Omental fat pad (tissue), 4 donors: Measurements from ENCODE around the gene CAPN1. TPM values are rescaled to one million over a fixed set of nuclear protein-coding genes. Genes with fewer than 3 reads are reported as not detected.
"Not testable (repeated sequence)": the region's sequence is repeated elsewhere in the genome, so short reads cannot be mapped to it uniquely, and the experiment has no call there.

Experiments used
- ATAC-seq: fragments of 150-250 bp; one replicate; pipeline ENCODE4 v1.9.1; 2016; ENCODE audit warnings: mild to moderate bottlenecking, moderate library complexity; ENCODE audit not compliant: low FRiP score
- DNase-seq: peaks from one replicate; pipeline ENCODE4 v3.0.0-alpha.2; 2019; ENCODE audit warnings: low spot score
- total RNA-seq, 4 donors: library from RNA; depleted of rRNA; stranded (reverse); fragments of >200 nt; gene quantifications; one replicate each; pipeline ENCODE4 v1.1.0, GENCODE V29; 2016
- TF ChIP-seq, protein P1 (sequence below), 3 donors: fragments of 450-650 bp; IDR thresholded peaks; one replicate each; pipeline ENCODE4 v1.5.1; 2016 to 2017; ENCODE audit warnings: antibody characterized with exemption in 3 of 3, mild to moderate bottlenecking in 3 of 3, moderate library complexity in 2 of 3

The CAPN1 gene
- total RNA-seq, 4 donors from 2014 or later, result 72.8 to 109 (median 92.9) TPM

DNA sequence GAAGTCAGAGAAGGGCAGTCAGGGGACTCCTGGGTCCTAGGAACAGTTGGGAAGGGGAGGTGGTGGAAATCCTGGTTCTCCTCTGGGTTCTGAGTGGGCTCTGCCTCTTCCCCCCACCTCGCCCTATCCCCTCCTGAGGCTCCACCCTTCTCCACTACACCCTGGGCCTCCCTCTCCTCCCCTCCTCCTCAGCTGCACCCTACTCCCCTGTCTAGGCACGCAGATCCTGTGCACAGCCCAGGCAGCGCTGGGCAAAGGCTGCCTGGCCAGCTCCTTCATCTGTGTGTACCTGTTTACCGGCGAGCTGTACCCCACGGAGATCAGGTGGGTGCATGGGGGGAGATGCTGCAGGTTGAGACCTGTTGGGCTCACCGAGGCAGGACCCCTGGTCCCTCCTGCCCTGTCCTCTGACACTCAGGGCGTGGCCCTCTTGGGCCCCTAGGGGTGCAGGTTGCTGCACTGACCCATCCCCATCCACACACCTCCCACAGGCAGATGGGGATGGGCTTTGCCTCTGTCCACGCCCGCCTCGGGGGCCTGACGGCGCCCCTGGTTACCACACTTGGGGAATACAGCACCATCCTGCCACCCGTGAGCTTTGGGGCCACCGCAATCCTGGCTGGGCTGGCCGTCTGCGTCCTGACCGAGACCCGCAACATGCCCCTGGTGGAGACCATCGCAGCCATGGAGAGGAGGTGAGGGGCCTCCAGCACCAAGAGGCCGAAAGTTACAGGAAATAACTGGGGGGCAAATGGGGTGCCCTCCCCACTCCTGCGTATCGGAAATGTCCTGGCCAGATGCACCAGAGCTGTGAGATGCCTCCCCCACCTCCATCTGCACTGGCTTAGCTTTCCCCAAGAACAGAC, 54.7 kb downstream of the CAPN1 start:
- DNase-seq (no peak), ATAC-seq (no peak)
- TF ChIP-seq, protein P1, sequence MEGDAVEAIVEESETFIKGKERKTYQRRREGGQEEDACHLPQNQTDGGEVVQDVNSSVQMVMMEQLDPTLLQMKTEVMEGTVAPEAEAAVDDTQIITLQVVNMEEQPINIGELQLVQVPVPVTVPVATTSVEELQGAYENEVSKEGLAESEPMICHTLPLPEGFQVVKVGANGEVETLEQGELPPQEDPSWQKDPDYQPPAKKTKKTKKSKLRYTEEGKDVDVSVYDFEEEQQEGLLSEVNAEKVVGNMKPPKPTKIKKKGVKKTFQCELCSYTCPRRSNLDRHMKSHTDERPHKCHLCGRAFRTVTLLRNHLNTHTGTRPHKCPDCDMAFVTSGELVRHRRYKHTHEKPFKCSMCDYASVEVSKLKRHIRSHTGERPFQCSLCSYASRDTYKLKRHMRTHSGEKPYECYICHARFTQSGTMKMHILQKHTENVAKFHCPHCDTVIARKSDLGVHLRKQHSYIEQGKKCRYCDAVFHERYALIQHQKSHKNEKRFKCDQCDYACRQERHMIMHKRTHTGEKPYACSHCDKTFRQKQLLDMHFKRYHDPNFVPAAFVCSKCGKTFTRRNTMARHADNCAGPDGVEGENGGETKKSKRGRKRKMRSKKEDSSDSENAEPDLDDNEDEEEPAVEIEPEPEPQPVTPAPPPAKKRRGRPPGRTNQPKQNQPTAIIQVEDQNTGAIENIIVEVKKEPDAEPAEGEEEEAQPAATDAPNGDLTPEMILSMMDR (IDR thresholded peaks at IDR 0.05), result no peak

DNA sequence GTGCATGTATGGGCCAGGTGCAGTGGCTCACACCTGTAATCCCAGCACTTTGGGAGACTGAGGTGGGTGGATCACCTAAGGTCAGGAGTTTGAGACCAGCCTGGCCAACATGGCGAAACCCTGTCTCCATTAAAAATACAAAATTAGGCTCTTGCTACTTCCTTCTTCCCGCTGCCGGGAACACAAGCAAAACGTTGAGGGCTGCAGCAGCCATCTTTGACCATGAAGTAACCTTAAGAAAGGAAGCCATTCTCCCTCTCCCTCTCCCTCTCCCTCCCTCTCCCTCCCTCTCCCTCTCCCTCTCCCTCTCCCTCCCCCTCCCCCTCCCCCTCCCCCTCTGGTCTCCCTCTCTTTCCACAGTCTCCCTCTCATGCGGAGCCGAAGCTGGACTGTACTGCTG, 56.6 kb downstream of the CAPN1 start:
- not testable (repeated sequence) for ATAC-seq, DNase-seq

DNA sequence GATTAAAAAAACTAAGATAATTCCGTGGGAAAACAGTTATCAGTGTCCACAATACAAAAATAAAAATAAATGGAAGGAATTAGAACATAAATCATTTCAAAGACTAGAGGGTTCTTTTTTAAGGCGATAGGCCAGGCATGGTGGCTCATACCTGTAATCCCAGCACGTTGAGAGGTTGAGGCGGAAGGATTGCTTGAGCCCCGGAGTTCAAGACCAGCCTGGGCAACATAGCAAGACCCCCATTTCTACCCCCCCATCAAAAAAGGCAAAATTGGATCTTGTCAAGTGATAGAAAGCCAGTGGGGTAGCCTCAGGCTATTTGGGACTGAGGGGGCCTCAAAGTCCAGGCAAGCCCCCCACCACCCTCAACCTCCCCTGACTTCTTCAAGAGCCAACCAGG, 59.4 kb downstream of the CAPN1 start:
- TF ChIP-seq, protein P1 (IDR thresholded peaks at IDR 0.05), result no peak

DNA sequence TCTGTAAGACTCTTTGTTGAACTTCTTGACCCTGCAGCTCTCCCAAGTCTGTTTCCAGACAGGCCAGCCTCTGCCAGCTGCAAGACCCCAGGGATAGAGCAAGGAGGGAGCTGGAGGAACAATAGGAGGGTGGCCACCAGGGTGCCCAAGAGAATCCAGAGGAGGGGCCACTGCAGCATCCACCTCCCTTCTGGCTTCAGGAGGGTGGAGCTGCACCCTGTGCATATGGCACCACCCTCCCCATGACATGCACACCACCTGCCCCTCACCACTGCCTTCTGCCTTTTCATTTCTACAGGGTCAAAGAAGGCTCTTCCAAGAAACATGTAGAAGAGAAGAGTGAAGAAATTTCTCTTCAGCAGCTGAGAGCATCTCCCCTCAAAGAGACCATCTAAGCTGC, 60.0 kb downstream of the CAPN1 start:
- TF ChIP-seq, protein P1 (IDR thresholded peaks at IDR 0.05), result no peak
- no peak for ATAC-seq
- no peak for DNase-seq

More for the DNA sequence above, 59.4 kb downstream of the CAPN1 start:
- ATAC-seq, result no peak
- no peak for DNase-seq

DNA sequence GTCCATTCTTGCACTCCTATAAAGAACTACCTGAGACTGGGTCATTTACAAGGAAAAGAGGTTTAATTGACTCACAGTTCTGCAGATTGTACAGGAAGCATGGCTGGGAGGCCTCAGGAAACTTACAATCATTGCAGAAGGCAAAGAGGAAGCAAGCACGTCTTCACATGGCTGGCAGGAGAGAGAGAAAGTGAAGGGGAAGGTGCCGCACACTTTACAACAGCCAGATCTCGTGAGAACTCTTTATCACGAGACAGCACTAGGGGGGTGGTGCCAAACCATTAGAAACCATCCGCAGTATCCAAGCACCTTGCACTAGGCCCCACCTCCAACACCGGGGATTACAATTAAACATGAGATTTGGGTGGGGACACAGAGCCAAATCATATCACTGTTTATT, 60.7 kb downstream of the CAPN1 start:
- no peak for ATAC-seq
- DNase-seq, result no peak
- TF ChIP-seq, protein P1 (IDR thresholded peaks at IDR 0.05), result no peak

DNA sequence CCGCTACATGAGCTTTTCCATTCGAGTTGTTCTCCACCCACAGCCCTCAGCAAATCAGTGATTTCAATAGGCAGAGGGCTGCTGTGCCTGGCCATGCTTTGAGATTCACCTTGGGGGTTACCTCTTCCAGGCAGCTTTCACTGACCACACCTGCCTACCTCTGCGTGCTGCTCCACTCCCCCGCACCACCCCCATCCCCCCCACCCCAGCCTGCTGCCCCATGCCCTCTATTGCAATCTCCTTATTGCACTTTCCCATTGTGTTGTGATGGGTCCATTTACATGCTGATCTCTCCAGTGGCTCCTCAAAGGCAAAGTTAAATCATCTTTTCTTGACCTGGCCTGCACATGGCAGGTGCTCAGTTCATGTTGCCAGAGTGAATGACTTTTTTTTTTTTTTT, 62.1 kb downstream of the CAPN1 start:
- TF ChIP-seq, protein P1 (IDR thresholded peaks at IDR 0.05), result no peak
- no peak for ATAC-seq
- no peak for DNase-seq

DNA sequence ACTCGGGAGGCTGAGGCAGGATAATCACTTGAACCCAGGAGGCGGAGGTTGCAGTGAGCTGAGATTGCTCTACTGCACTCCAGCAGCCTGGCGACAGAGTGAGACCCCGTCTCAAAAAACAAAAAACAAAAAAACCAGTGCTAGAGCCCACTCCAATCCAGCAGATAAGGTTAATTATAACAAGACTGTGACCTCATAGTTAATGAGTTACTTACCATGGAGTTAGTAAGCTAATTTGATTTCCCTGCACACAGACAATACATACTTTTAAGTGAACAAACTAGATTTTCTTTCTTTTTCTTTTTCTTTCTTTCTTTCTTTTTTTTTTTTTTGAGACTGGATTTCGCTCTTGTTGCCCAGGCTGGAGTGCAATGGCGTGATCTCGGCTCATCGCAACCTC, 63.3 kb downstream of the CAPN1 start:
- not testable (repeated sequence) for ATAC-seq, DNase-seq

DNA sequence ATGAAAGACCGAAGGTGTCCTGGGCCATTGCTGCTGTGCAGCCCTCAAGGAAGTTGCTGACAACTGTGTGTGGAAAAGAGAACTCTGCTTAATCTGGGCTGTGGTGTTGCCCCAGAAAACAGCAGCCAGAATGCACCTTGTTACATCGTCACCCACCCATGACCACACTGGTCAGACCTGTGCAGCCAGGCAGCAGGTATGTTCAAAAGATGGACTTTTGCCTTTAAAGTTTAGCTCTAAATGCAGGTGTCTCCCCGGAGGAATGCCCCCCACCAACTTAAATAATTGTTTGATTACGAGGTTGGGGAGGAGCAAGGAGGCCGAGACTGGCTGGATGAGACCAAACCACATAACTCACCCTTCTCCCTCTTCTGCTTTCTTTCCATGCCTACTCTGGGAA, 64.8 kb downstream of the CAPN1 start:
- ATAC-seq (no peak), DNase-seq (no peak)
- TF ChIP-seq, protein P1 (IDR thresholded peaks at IDR 0.05), result no peak

DNA sequence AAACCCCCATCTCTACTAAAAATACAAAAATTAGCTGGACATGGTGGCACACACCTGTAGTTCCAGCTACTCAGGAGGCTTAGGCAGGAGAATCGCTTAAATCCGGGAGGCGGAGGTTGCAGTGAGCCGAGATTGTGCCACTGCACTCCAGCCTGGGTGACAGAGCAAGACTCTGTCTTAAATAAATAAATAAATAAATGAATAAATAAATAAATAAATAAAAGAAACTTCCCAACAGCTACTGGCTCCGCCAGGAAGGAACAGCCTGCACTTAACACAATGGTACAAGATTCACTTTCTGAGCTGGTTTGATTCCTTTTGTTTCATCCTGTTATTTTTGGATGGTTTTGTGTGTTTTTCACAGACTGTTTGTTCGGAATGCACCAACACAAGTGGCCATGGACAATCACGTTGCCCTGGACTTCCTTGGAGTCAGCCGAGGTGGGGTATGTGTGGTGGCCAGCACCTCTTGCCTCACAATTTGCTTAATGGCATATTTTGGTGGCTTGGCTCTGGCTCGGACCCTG, 66.5 kb downstream of the CAPN1 start:
- not testable (repeated sequence) for DNase-seq, ATAC-seq
